ENCODE data around the gene HEPN1. TPM values are rescaled to one million over a fixed set of nuclear protein-coding genes. Genes with fewer than 3 reads are reported as not detected.

Gene HEPN1
- total RNA-seq, 1 experiment from 2014 or later, result not detected

DNA sequence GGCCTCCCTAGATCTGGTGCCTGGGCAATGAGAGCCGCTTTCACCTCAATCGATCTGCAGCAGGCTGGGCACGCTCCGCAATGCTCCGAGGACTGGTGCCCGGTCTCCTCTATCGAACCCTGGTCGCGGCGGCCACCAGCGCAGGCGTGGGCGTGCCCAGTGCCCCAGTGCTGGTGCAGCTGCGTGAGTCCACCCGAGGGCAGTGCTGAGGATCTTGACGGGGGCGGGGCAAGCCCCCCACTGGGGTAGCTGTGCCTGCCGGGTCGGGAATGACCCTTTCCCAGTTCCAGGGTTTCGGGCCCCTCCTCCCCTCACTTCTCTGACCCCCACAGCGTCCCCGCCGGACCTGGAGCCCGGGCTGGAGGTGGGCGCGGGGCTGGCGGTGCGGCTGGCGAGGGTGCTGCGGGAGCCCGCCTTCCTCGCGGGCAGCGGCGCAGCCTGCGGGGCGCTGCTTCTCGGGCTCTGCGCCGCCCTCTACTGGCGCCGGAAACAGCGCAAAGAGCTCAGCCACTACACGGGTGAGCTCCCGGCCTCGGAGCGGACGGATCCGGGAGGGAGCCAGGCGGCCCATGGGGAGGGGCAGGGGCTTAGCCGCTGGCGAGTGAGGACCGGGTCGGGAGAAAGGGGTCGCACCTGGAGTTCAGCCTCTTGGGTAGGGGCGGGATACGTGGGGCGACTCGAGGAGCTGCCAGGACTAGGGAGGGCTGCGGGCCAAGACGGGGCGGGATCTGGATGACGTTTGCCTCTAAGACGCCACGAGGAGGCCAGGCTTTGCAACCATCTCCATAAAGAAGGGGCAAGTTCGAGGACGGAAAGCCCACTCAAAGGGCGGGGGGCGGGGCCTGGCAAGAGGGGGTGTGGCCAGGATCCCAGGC is 42.9 kb upstream of the HEPN1 start:
- H3K9me3 ChIP-seq (ENCODE audit: insufficient read depth, low read depth), result no peaks in the 10 kb centered on the region
- TF ChIP-seq, protein P1, sequence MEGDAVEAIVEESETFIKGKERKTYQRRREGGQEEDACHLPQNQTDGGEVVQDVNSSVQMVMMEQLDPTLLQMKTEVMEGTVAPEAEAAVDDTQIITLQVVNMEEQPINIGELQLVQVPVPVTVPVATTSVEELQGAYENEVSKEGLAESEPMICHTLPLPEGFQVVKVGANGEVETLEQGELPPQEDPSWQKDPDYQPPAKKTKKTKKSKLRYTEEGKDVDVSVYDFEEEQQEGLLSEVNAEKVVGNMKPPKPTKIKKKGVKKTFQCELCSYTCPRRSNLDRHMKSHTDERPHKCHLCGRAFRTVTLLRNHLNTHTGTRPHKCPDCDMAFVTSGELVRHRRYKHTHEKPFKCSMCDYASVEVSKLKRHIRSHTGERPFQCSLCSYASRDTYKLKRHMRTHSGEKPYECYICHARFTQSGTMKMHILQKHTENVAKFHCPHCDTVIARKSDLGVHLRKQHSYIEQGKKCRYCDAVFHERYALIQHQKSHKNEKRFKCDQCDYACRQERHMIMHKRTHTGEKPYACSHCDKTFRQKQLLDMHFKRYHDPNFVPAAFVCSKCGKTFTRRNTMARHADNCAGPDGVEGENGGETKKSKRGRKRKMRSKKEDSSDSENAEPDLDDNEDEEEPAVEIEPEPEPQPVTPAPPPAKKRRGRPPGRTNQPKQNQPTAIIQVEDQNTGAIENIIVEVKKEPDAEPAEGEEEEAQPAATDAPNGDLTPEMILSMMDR (conservative IDR thresholded peaks at IDR 0.05), result no peak; the same call in 1 of the 2 replicates
- TF ChIP-seq EZH2 (IDR thresholded peaks at IDR 0.05; ENCODE audit: low read depth), result no peak
- no peaks in the 10 kb centered on the region for H4K20me1 ChIP-seq (ENCODE audit: insufficient read depth)
- intact Hi-C loops (cut with micrococcal nuclease; ENCODE audit: unreplicated experiment), result loop anchor here (5.0 kb wide), 2 partner anchors 76 to 266 kb away; partner anchors contain the start of gene CCDC15
- H3K4me1 ChIP-seq (replicated peaks; ENCODE audit: insufficient read depth), result no peaks in the 10 kb centered on the region
- CTCF ChIA-PET, result interaction anchor here (0.6 to 1.2 kb wide), 5 partner anchors 22 to 368 kb away, joined by 3 to 8 read pairs (median 4); partner anchors contain the start of genes CCDC15 and SPA17
- H3K27me3 ChIP-seq (ENCODE audit: insufficient read depth, low read depth), result peaks cover 75% of the 10 kb centered on the region
- H3K9me2 ChIP-seq (ENCODE audit: insufficient read depth), result no peaks in the 10 kb centered on the region
- H3F3A ChIP-seq (ENCODE audit: insufficient read depth, low read depth), result no peaks in the 10 kb centered on the region
- BruUV-seq (replicated peaks), result no TSS peak
- no peaks in the 10 kb centered on the region for H3K79me2 ChIP-seq (ENCODE audit: low read depth)
- peak overlapping the region; percentile 54 for H3K4me3 ChIP-seq
- no peaks in the 10 kb centered on the region for H3K36me3 ChIP-seq (ENCODE audit: low read depth)
- peak overlapping the region; percentile 50; the same call in 1 of the 2 replicates for H2AFZ ChIP-seq
- POLR2A ChIA-PET (ENCODE audit: unreplicated experiment), result interaction anchor here (0.6 kb wide), 3 partner anchors 47 to 213 kb away, joined by 3 to 4 read pairs (median 3); no protein-coding TSS in a partner anchor
- peak overlapping the region; percentile 68 for H3K4me2 ChIP-seq
- peak in 1 of 2 experiments; percentile 72 for DNase-seq
- no peak overlapping the region for H3K27ac ChIP-seq

DNA sequence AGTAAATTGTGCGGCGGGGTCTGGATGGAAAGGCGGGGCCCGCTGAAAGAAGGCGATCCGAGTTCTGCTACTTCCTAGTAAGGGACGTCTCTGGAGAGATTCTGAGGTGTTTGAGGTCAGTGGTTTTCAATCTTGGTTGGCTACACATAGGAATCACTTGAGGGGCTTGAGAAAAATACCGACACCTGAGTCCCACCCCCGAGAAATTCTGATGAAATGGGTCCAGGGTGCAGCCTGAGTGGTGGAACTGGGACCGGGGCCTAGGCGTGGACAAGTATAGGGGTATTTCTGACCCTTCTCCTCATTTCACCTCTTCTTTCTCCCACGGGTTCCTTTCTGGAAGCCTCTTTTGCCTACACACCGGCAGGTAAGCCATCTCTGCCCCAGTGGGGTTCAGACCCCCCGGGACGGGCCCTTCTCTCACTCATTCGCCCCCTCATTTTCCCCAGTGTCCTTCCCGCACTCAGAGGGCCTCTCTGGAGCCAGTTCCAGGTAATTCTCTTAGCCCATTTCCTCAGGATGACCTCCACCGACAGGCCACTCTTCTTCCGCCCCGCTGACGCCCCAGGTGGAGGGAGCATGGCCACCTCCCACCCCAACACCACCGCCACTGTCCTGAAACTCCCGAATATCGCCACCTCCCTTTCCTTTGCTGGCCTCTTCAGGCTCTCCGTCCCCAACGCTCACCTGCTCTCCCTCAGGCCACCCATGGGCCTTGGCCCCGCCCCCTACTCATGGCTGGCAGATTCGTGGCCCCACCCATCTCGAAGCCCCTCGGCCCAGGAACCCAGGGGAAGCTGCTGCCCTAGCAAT is 42.0 kb upstream of the HEPN1 start:
- no peaks in the 10 kb centered on the region for H3K4me1 ChIP-seq (replicated peaks; ENCODE audit: insufficient read depth)
- BruUV-seq (replicated peaks), result TSS peak; percentile 24
- peak overlapping the region; percentile 68; the same call in 1 of the 2 replicates for H3K4me2 ChIP-seq
- H3K4me3 ChIP-seq, result 0 out of 2 replicates have a peak overlapping the region, but pooled peaks have one; percentile 54
- H3K27me3 ChIP-seq (ENCODE audit: insufficient read depth, low read depth), result peaks cover 67% of the 10 kb centered on the region
- H3K9me3 ChIP-seq (ENCODE audit: insufficient read depth, low read depth), result no peaks in the 10 kb centered on the region
- no peaks in the 10 kb centered on the region for H3K79me2 ChIP-seq (ENCODE audit: low read depth)
- no peak overlapping the region for H3K27ac ChIP-seq
- H3F3A ChIP-seq (ENCODE audit: insufficient read depth, low read depth), result no peaks in the 10 kb centered on the region
- no peaks in the 10 kb centered on the region for H3K9me2 ChIP-seq (ENCODE audit: insufficient read depth)
- H2AFZ ChIP-seq, result no peak overlapping the region
- CTCF ChIA-PET, result interaction anchor here (0.6 to 1.2 kb wide), 5 partner anchors 21 to 367 kb away, joined by 3 to 8 read pairs (median 4); partner anchors contain the start of genes CCDC15 and SPA17
- DNase-seq, result no peak
- intact Hi-C loops (cut with micrococcal nuclease; ENCODE audit: unreplicated experiment), result loop anchor here (5.0 kb wide), 2 partner anchors 75 to 265 kb away; partner anchors contain the start of gene CCDC15
- TF ChIP-seq, protein P1 (conservative IDR thresholded peaks at IDR 0.05), result no peak
- no peak for TF ChIP-seq EZH2 (IDR thresholded peaks at IDR 0.05; ENCODE audit: low read depth)
- no peaks in the 10 kb centered on the region for H3K36me3 ChIP-seq (ENCODE audit: low read depth)
- POLR2A ChIA-PET (ENCODE audit: unreplicated experiment), result interaction anchor here (0.6 kb wide), 2 partner anchors 48 to 214 kb away, joined by 3 to 4 read pairs; no protein-coding TSS in a partner anchor
- H4K20me1 ChIP-seq (ENCODE audit: insufficient read depth), result no peaks in the 10 kb centered on the region

DNA sequence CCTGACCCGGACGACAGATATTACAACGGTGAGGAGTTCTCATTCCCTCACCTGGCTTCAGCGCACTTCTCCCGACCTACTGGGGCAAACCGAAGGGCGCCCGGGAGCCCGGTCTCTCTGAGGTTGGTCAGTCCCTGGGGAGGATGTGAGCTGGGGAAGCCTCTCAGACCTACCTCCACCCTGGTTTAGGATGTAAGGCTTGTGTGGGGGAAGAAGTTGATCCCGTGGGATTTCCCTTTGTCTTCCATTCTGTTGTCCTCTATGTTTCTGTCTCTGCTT is 41.5 kb upstream of the HEPN1 start:
- Histone ChIP-seq H3K27ac (no peak overlapping the region), H2AFZ (no peak overlapping the region), H3K4me3 (no peak overlapping the region)

More for the DNA sequence above, 41.5 kb upstream of the HEPN1 start:
- DNase-seq, result no peak
- Histone ChIP-seq H3K27me3 (ENCODE audit: insufficient read depth, low read depth) (peaks cover 61% of the 10 kb centered on the region), H4K20me1 (ENCODE audit: insufficient read depth) (no peaks in the 10 kb centered on the region), H3K79me2 (ENCODE audit: low read depth) (no peaks in the 10 kb centered on the region), H3F3A (ENCODE audit: insufficient read depth, low read depth) (no peaks in the 10 kb centered on the region), H3K4me2 (no peak overlapping the region), H3K9me3 (ENCODE audit: insufficient read depth, low read depth) (no peaks in the 10 kb centered on the region), H3K9me2 (ENCODE audit: insufficient read depth) (no peaks in the 10 kb centered on the region), H3K36me3 (ENCODE audit: low read depth) (no peaks in the 10 kb centered on the region), H3K4me1 (replicated peaks; ENCODE audit: insufficient read depth) (no peaks in the 10 kb centered on the region)
- no peak for TF ChIP-seq EZH2 (IDR thresholded peaks at IDR 0.05; ENCODE audit: low read depth)
- TF ChIP-seq, protein P1 (conservative IDR thresholded peaks at IDR 0.05), result no peak
- ChIA-PET POLR2A (ENCODE audit: unreplicated experiment) (no interaction called here), CTCF (no interaction called here)
- no TSS peak for BruUV-seq (replicated peaks)
- intact Hi-C loops (cut with micrococcal nuclease; ENCODE audit: unreplicated experiment), result loop anchor here (5.0 kb wide), 2 partner anchors 75 to 265 kb away; partner anchors contain the start of gene CCDC15
